Transverse colon (tissue), 4 donors: ENCODE measurements around the gene PFDN2.

Experiments used
- EP300 ChIP-seq: sonication (generic); formaldehyde crosslinking; IDR thresholded peaks from one replicate; pipeline ENCODE4 v1.6.1; 2017; ENCODE audit warnings: antibody characterized with exemption, low read depth
- POLR2A ChIP-seq: fragments of 450-650 bp; IDR thresholded peaks from one replicate; pipeline ENCODE4 v1.6.1; 2016; ENCODE audit warnings: antibody characterized with exemption, mild to moderate bottlenecking, moderate library complexity
- POLR2AphosphoS5 ChIP-seq, 3 donors: sonication (generic); formaldehyde crosslinking; IDR thresholded peaks; one replicate each; pipeline ENCODE4 v1.6.1; 2016; ENCODE audit warnings: antibody characterized with exemption in 3 of 3
- TF ChIP-seq, protein P1 (sequence below), 5 experiments: fragments of 200-600 bp in 3 of 5; fragments of 450-650 bp in 2 of 5; sonication (generic) in 3 of 5; IDR thresholded peaks; 1 replicate in 2 of 5; 2 replicates in 3 of 5; pipeline ENCODE4 v1.5.1; 2016 to 2017; ENCODE audit warnings: antibody characterized with exemption in 5 of 5, inconsistent platforms in 3 of 5, mild to moderate bottlenecking in 2 of 5, moderate library complexity in 1 of 5

DNA sequence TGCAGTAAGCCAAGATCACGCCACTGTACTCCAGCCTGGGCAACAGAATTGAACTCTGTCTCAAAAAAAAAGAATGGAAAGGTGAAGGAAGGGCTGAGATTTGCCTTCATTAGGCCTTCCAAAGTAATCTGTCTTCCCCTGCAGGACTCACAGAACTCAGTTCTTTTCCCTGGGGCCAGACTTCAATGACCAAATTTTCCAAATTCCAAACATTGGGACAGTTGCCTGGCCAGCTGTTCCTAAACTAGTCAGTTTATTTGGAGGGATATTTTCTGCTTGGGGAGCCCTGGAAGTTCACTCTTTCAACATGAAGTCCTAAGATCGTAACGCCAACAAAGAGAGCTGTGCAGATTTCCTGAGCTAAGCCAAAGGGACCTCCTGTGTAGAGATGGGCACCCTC lies 20.0 kb upstream of the PFDN2 start:
- TF ChIP-seq, protein P1, sequence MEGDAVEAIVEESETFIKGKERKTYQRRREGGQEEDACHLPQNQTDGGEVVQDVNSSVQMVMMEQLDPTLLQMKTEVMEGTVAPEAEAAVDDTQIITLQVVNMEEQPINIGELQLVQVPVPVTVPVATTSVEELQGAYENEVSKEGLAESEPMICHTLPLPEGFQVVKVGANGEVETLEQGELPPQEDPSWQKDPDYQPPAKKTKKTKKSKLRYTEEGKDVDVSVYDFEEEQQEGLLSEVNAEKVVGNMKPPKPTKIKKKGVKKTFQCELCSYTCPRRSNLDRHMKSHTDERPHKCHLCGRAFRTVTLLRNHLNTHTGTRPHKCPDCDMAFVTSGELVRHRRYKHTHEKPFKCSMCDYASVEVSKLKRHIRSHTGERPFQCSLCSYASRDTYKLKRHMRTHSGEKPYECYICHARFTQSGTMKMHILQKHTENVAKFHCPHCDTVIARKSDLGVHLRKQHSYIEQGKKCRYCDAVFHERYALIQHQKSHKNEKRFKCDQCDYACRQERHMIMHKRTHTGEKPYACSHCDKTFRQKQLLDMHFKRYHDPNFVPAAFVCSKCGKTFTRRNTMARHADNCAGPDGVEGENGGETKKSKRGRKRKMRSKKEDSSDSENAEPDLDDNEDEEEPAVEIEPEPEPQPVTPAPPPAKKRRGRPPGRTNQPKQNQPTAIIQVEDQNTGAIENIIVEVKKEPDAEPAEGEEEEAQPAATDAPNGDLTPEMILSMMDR (IDR thresholded peaks at IDR 0.05), result no peak
- TF ChIP-seq POLR2A, result no peak
- no peak for TF ChIP-seq POLR2AphosphoS5 (IDR thresholded peaks at IDR 0.05)
- TF ChIP-seq EP300, result no peak
